B cell (primary cell): ENCODE data around the gene FBXO30. TPM values are rescaled to one million over a fixed set of nuclear protein-coding genes. Genes with fewer than 3 reads are reported as not detected.

Source experiments
- ATAC-seq: fragments of 200-7000 bp; cut with Tn5 transposase; one replicate; pipeline ENCODE4 v1.10.0; 2021; ENCODE audit warnings: low read depth, mild to moderate bottlenecking, moderate number of reproducible peaks, moderate library complexity
- CTCF ChIA-PET: fragments of 350-600 bp; sonication (Branson Sonifier 250); formaldehyde crosslinking; loops from one replicate; lab custom pipeline; 2021; ENCODE audit warnings: antibody characterized with exemption, inconsistent platforms; lab: Charles Lee
- POLR2A ChIA-PET: fragments of 350-600 bp; sonication (Branson Sonifier 250); formaldehyde crosslinking; loops from one replicate; lab custom pipeline; 2021; ENCODE audit warnings: antibody characterized with exemption; lab: Charles Lee
- DNase-seq: peaks from one replicate; pipeline ENCODE4 v3.0.0; 2013
- H2AFZ ChIP-seq: 2 replicates; pipeline ENCODE4 v1.6.1; 2012; ENCODE audit warnings: mild to moderate bottlenecking, low read depth, low read length; ENCODE audit not compliant: insufficient read depth, poor library complexity, severe bottlenecking
- H3K27ac ChIP-seq, 2 donors: 1 replicate in 1 of 2; 2 replicates in 1 of 2; pipeline ENCODE4 v1.5.1; 2012 to 2013; ENCODE audit warnings: low read length in 2 of 2, mild to moderate bottlenecking in 2 of 2, moderate library complexity in 1 of 2
- H3K27me3 ChIP-seq, 4 experiments: fragments of 200-600 bp in 1 of 4; sonication (generic) in 1 of 4; replicated peaks in 1 of 4; 1 replicate in 2 of 4; 2 replicates in 2 of 4; pipeline versions ENCODE4 v1.6.1 to v1.7.0; 2013 to 2016; ENCODE audit warnings: low read length in 3 of 4, mild to moderate bottlenecking in 2 of 4, mixed read lengths in 1 of 4, moderate library complexity in 1 of 4; ENCODE audit not compliant: insufficient read depth in 4 of 4, control insufficient read depth in 3 of 4; ENCODE audit errors: control extremely low read depth in 1 of 4
- H3K36me3 ChIP-seq, 2 experiments: replicated peaks in 1 of 2; 1 replicate in 1 of 2; 2 replicates in 1 of 2; pipeline versions ENCODE4 v1.6.1 to v1.7.1; 2013; ENCODE audit warnings: low read length in 1 of 2; ENCODE audit not compliant: insufficient read depth in 2 of 2, control insufficient read depth in 1 of 2; ENCODE audit errors: control extremely low read depth in 1 of 2, extremely low read depth in 1 of 2
- H3K4me1 ChIP-seq, 2 donors: fragments of 200-600 bp in 1 of 2; sonication (generic) in 1 of 2; 1 replicate in 1 of 2; 2 replicates in 1 of 2; pipeline versions ENCODE4 v1.5.1 to v1.6.1; 2013 to 2017; ENCODE audit warnings: low read length in 2 of 2; ENCODE audit not compliant: control insufficient read depth in 2 of 2, insufficient read depth in 2 of 2
- H3K4me2 ChIP-seq: replicated peaks from 2 replicates; pipeline ENCODE3; 2012; ENCODE audit warnings: mild to moderate bottlenecking, low read depth, low read length; ENCODE audit not compliant: poor library complexity, severe bottlenecking
- H3K4me3 ChIP-seq, 5 experiments: fragments of 200-600 bp in 1 of 5; sonication (generic) in 1 of 5; 1 replicate in 3 of 5; 2 replicates in 2 of 5; pipeline versions ENCODE4 v1.5.1 to v1.7.0; 2011 to 2016; ENCODE audit warnings: low read length in 4 of 5, mild to moderate bottlenecking in 4 of 5, low read depth in 2 of 5, control low read depth in 1 of 5, moderate library complexity in 1 of 5; ENCODE audit not compliant: insufficient read depth in 1 of 5; ENCODE audit errors: control extremely low read depth in 1 of 5, extremely low read depth in 1 of 5
- H3K79me2 ChIP-seq: fragments of 200-600 bp; sonication (generic); one replicate; pipeline ENCODE4 v1.6.0; 2016; ENCODE audit warnings: low read length; ENCODE audit not compliant: control insufficient read depth, insufficient read depth
- H3K9ac ChIP-seq: fragments of 200-600 bp; sonication (generic); 2 replicates; pipeline ENCODE4 v1.6.1; 2017; ENCODE audit warnings: mild to moderate bottlenecking, low read length, moderate library complexity
- H3K9me3 ChIP-seq, 3 donors: one replicate each; pipeline versions ENCODE4 v1.6.1 to v1.7.1; 2013; ENCODE audit warnings: low read length in 2 of 3; ENCODE audit not compliant: control insufficient read depth in 2 of 3, insufficient read depth in 1 of 3; ENCODE audit errors: control extremely low read depth in 1 of 3
- H4K20me1 ChIP-seq: 2 replicates; pipeline ENCODE4 v1.6.0; 2012; ENCODE audit warnings: mild to moderate bottlenecking, low read length; ENCODE audit not compliant: insufficient read depth, control insufficient read depth, poor library complexity, severe bottlenecking
- H3K27ac Mint-ChIP-seq: one replicate; pipeline ENCODE4 v1.8.0; 2021; ENCODE audit warnings: mixed read lengths
- H3K27me3 Mint-ChIP-seq: one replicate; pipeline ENCODE4 v1.8.0; 2021; ENCODE audit warnings: mixed read lengths
- H3K4me1 Mint-ChIP-seq: one replicate; pipeline ENCODE4 v1.8.0; 2021; ENCODE audit warnings: mixed read lengths
- H3K4me3 Mint-ChIP-seq: one replicate; pipeline ENCODE4 v1.8.0; 2021; ENCODE audit warnings: mixed read lengths
- H3K9me3 Mint-ChIP-seq: one replicate; pipeline ENCODE4 v1.8.0; 2022; ENCODE audit warnings: mixed read lengths; ENCODE audit not compliant: insufficient read depth
- EZH2 ChIP-seq: IDR thresholded peaks from 2 replicates; pipeline ENCODE4 v1.6.1; 2012; ENCODE audit warnings: borderline replicate concordance, low read depth, mild to moderate bottlenecking, moderate library complexity, low read length; ENCODE audit not compliant: insufficient read depth, poor library complexity, severe bottlenecking
- WGBS: methylation state at CpG from one replicate; pipeline ENCODE4 v1.1.5; 2013; ENCODE audit warnings: missing lambda C conversion rate; ENCODE audit not compliant: insufficient coverage; 5-methylcytosine and 5-hydroxymethylcytosine counted together
- intact Hi-C: fragments of 100-400 bp; cut with micrococcal nuclease; formaldehyde crosslinking; loops from one replicate; pipeline ENCODE4 v1.10.0; 2022
- polyA plus RNA-seq: library from polyadenylated mRNA; depleted of rRNA; stranded (reverse); fragments of >200 nt; gene quantifications from 2 replicates; pipeline ENCODE4 v1.2.3, GENCODE V29; 2012
- total RNA-seq, 2 donors: library from RNA; stranded (reverse); fragments of 120-200 nt in 1 of 2; gene quantifications; 1 replicate in 1 of 2; 2 replicates in 1 of 2; pipeline versions ENCODE4 v1.2.3 to v1.2.4, GENCODE V29; 2013 to 2022
- TF ChIP-seq, protein P1 (sequence below): fragments of 200-600 bp; IDR thresholded peaks from one replicate; pipeline ENCODE4 v1.8.0; 2022; ENCODE audit warnings: antibody characterized with exemption, mild to moderate bottlenecking

Gene FBXO30
- total and polyA plus RNA-seq, 2 donors (not counting 1 experiment from before 2014, with no cell fraction given) = 0.85 to 9.7 TPM

- Histone ChIP-seq H3K9ac (no peak overlapping the region), H4K20me1 (no peaks in the 10 kb centered on the region), H3K9me3 (no peaks in the 10 kb centered on the region), H3K36me3 (peaks cover 0 to 2% of the 10 kb centered on the region in 2 experiments), H3K4me3 (no peak overlapping the region), H3K27me3 (no peaks in the 10 kb centered on the region), H3K79me2 (peaks cover 12% of the 10 kb centered on the region), H3K27ac (no peak overlapping the region), H3K4me2 (no peak overlapping the region), H3K4me1 (peaks cover 11 to 14% of the 10 kb centered on the region in 2 donors), H2AFZ (no peak overlapping the region)
- peaks cover 22% of the 10 kb centered on the region for H3K4me1 Mint-ChIP-seq
- no CpG with 5 or more reads among the region's 2 CpGs for WGBS
- POLR2A ChIA-PET = no interaction called here
- H3K27me3 Mint-ChIP-seq = no peaks in the 10 kb centered on the region
- H3K9me3 Mint-ChIP-seq = no peaks in the 10 kb centered on the region
- no peak for ATAC-seq
- intact Hi-C loops = no loop called here
- TF ChIP-seq, protein P1, sequence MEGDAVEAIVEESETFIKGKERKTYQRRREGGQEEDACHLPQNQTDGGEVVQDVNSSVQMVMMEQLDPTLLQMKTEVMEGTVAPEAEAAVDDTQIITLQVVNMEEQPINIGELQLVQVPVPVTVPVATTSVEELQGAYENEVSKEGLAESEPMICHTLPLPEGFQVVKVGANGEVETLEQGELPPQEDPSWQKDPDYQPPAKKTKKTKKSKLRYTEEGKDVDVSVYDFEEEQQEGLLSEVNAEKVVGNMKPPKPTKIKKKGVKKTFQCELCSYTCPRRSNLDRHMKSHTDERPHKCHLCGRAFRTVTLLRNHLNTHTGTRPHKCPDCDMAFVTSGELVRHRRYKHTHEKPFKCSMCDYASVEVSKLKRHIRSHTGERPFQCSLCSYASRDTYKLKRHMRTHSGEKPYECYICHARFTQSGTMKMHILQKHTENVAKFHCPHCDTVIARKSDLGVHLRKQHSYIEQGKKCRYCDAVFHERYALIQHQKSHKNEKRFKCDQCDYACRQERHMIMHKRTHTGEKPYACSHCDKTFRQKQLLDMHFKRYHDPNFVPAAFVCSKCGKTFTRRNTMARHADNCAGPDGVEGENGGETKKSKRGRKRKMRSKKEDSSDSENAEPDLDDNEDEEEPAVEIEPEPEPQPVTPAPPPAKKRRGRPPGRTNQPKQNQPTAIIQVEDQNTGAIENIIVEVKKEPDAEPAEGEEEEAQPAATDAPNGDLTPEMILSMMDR = no peak
- no peak for TF ChIP-seq EZH2
- CTCF ChIA-PET = no interaction called here
- H3K4me3 Mint-ChIP-seq = no peak overlapping the region
- no peak overlapping the region for H3K27ac Mint-ChIP-seq
- no peak for DNase-seq
These were observed 4.2 kb upstream of the FBXO30 start for GRCh38 chr6:145818796-145819195.

DNA sequence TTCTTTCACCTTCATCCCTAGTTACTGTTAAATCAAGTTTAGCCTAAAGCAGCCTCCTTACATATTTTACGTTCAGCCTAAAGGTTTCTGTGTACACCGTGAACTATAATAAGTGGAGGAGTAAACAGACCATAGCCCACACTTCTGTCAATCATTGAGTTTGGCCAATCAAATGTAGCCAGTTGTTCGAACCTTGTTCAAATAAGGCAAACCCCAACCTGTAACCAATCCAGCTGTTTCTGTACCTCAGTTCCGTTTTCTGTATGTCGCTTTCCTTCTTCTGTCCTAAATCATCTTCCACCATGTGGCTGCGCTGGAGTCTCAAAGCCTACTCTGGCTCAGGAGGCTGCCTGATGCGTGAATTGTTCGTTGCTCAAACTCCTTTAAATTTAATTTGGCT lies 1.8 kb upstream of the FBXO30 start:
- CTCF ChIA-PET = interaction anchor here (2.6 kb wide), 1 partner anchor 81 kb away, joined by 18 read pairs; the partner anchor contains the start of gene EPM2A
- WGBS = 100% methylated on average over 3 of the region's 8 CpGs
- H3K79me2 ChIP-seq = peaks cover 30% of the 10 kb centered on the region
- H3K4me1 ChIP-seq = peaks cover 25 to 28% of the 10 kb centered on the region in 2 donors
- no peak overlapping the region for H3K9ac ChIP-seq
- H2AFZ ChIP-seq = no peak overlapping the region
- H3K27me3 ChIP-seq = no peaks in the 10 kb centered on the region
- no peak overlapping the region for H3K27ac ChIP-seq
- no peak overlapping the region for H3K4me3 ChIP-seq
- no peaks in the 10 kb centered on the region for H3K9me3 Mint-ChIP-seq
- POLR2A ChIA-PET = interaction anchor here (3.2 kb wide), 1 partner anchor 148 kb away, joined by 13 read pairs; the partner anchor contains the start of gene SHPRH
- H3K36me3 ChIP-seq = peaks cover 0 to 2% of the 10 kb centered on the region in 2 experiments
- H3K4me2 ChIP-seq = peak overlapping the region; percentile 89
- peak overlapping the region; percentile 96 for H3K4me3 Mint-ChIP-seq
- TF ChIP-seq EZH2 = no peak
- TF ChIP-seq, protein P1 = no peak
- H3K4me1 Mint-ChIP-seq = peaks cover 37% of the 10 kb centered on the region
- ATAC-seq (no peak), DNase-seq (no peak)
- H3K27ac Mint-ChIP-seq = no peak overlapping the region
- H4K20me1 ChIP-seq = peaks cover 8% of the 10 kb centered on the region
- H3K9me3 ChIP-seq = no peaks in the 10 kb centered on the region
- intact Hi-C loops = no loop called here
- no peaks in the 10 kb centered on the region for H3K27me3 Mint-ChIP-seq
